ENCODE data around the gene PGGHG.

The PGGHG gene

DNA sequence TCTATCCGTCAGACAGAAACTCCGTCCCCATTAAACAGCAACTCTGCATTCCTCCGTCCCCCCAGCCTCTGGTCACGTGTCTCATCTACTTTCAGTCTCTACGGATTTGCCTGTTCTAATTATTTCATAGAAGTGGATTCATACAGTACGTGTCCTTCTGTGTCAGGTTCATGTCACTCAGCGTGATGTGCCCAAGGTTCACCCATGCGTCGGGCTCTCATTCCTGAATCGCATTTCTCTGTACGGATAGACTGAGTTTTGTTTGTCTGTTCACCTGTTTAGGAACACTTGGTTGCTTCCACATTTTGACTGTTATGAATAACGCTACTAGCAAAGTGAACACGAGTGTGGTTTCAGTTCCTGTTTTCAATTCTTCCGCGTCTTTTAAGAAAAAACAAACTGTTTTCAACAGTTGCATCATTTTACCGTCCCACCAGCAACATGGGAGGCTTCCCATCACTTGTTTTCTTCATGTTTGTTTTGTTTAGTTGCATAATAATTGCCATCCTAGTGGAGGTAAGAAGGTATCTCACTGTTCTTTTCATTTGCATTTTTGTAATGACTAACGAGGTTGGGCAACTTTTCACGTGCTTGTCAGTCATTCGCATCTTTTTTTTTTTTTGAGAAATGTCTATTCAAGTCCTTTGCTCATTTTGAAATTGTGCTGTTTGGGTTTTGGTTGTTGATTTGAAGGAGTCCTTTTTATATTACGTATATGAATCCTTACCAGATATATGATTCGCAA, 19.6 kb upstream of the PGGHG start:
- DNase-seq, result peak; percentile 57

DNA sequence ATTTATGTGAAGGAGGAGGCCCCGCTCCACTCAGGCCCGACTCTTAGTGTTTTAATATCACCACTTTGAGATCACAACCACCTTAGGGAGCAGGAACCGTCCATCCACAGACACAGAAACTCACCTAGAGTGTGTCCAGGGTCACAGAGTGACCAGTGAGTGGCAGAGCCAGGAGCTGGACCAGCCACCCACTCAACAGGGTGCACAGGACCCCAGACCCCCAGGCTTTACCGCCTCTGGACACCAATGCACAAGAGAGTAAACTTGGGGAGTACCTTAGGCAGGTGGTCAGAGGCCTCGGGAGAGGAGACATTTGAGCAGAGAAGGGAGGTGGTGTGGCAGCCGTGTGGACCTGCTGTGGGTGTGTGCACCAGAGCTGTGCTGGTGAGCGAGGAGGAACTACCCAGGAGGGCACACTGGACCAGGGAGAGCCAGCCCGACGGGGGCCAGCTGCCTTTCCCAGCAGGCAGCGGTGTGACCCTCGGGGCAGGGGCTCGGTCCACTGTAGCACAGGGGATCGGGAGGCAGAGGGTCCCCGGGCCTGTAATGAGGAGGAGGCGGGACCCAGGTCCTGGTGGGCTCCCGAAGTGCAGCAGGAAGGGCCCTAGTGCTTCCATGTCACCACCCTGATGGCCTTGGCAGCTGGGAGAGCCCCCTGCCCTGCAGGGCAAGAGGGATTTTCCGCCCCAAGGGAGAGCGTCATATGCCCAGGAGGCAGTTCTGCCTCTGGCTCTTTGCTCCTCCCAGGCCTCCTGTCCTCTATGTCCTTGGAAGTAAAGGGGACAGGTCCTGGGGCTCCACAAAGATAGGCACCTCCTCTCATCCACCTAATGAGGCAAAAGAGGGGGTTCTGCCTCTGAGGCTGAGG, 18.2 kb upstream of the PGGHG start:
- DNase-seq, result no peak

DNA sequence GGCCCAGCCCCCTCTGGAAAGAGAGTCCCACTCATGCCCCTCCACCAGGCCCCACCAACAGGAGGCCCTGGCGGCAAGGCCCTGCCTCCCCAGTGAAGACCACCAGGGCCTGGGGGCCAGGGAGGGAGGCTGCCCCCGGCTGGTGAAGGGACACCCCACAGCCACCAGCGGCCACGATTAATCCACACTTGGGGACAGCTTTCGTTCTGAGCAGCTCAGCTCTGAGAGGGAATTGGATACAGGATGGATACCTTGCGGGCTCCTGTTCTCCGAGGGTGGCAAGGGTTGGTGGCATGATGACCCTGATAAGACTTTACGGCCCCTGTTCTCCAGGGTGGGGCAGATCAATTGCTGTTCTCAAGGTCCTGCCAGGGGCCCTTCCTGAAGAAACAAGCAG, 17.6 kb upstream of the PGGHG start:
- no peak for DNase-seq

DNA sequence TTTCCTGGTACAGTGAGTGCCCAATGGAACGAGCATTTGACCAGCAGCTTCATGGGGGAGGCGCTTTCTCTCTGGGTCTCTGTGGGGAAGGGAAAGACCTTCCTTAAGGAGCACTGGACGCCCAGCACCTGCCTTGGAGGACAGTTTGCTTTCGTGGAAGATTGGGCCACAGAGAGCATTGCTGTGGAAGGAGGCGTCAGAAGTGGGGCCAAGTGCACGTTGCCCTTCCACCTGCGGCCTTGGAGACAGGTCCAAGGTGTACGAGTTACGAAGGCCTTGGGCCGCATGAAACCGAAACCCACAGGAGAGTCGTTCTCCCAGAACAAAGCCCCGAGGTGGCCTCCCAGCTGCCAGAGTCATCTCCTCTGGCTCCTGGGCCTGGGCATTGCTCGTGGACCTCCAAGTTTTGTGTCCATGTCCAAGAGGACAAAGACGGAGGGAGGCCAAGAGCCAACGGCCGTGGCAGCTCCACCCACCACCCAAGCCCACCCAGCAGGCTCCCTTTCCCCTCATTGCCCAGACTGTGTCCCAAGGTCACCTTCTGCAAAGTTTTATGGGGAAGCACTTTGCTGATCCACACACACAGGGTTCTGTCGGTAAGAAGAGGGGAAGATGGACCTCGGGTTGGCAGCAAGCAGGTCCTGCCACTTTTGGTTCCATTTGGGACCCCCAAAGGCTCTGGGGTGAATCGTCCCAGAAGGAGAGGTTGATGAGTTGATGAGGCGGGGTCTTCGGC, 16.6 kb upstream of the PGGHG start:
- no peak for DNase-seq

DNA sequence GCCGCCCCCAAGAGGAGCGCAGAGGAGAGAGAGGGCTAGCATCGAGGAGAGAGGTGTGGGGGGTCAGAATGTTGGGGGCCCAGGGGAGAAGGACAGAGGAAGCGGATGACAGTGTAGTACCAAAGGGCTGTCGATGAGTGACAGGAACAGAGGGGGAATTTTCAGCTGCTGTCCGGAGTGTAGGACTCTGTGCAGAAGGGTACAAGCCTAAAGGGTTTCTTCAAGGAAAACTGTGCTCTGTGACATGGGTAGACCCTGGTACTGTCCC, 16.1 kb upstream of the PGGHG start:
- no peak for DNase-seq

DNA sequence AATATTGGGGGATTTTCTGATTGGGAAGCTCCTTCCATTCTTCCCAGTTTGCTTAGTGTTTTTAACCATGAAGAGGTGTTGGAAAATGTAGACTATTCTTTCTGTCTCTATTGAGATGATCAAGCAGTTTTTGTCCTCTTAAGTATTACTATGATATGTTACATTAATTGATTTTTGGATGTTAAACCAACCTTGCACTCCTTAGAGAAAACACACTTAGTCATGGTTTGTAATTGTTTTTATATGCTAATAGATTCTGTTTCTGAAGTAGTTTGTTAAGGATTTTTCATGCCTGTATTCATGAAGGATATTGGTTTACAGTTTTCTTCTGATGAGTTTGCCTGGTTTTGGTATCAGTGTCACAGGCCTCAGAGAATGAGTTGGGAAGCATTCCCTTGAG, 12.7 kb upstream of the PGGHG start:
- DNase-seq, result no peak

- no peak for DNase-seq
Observed at GRCh38 chr11:278001-278951, 10.7 kb upstream of the PGGHG start, which contains the start of gene NLRP6. TSS of gene NLRP6 (plus strand) at chr11:278407. CDS start at chr11:278570, 163 bp downstream.

GRCh38 chr11:279040-279965, 9.6 kb upstream of the PGGHG start:
- no peak for DNase-seq

DNA sequence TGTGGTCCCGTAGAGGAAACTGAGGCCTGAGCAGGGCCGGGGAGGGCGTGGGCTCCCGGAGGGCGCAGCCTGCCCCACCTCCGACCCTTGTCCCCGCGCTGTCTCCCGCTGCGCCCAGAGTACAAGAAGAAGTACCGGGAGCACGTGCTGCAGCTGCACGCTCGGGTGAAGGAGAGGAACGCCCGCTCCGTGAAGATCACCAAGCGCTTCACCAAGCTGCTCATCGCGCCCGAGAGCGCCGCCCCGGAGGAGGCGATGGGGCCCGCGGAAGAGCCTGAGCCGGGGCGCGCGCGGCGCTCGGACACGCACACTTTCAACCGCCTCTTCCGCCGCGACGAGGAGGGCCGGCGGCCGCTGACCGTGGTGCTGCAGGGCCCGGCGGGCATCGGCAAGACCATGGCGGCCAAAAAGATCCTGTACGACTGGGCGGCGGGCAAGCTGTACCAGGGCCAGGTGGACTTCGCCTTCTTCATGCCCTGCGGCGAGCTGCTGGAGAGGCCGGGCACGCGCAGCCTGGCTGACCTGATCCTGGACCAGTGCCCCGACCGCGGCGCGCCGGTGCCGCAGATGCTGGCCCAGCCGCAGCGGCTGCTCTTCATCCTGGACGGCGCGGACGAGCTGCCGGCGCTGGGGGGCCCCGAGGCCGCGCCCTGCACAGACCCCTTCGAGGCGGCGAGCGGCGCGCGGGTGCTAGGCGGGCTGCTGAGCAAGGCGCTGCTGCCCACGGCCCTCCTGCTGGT, 8.8 kb upstream of the PGGHG start:
- DNase-seq, result peak; percentile 63

GRCh38 chr11:280706-281485, 8.0 kb upstream of the PGGHG start:
- DNase-seq, result peak; percentile 61

DNA sequence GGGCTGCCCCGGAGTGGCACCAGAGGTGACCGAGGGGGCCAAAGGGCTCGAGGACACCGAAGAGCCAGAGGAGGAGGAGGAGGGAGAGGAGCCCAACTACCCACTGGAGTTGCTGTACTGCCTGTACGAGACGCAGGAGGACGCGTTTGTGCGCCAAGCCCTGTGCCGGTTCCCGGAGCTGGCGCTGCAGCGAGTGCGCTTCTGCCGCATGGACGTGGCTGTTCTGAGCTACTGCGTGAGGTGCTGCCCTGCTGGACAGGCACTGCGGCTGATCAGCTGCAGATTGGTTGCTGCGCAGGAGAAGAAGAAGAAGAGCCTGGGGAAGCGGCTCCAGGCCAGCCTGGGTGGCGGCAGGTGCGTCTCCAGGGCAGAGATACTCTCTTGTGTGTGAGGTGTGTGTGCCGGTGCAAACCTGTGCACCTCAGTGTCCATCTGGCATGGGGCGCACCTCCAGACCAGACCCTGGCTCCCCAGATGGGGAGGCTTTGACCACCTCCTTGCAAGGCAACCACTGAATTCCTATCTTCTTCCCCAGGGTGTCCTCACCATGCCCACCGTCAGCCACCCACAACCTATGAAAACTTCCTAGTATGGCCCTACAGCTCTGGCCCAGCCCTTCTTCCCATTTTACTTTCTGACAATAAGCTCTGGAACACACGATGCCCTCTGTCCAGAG, 7.3 kb upstream of the PGGHG start:
- DNase-seq, result peak; percentile 55

DNA sequence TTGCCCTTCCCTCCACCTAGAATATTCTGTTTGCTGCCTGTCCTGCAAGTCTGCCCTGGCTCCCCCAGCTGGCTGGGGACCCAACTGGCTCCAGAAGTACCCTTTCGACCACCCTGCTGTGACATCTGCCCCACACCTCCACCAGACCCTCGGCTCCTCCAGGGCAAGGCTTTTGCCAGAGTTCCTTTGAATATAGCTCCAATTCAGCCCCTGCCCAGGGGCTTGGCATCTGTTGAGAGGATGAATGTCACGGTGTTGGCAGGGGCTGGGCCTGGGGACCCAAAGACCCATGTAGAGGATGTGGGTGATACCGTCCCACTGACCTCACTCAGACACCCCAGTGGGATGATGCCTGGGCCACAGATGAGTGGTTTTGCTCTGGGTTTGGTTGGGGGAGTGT, 6.8 kb upstream of the PGGHG start:
- no peak for DNase-seq

DNA sequence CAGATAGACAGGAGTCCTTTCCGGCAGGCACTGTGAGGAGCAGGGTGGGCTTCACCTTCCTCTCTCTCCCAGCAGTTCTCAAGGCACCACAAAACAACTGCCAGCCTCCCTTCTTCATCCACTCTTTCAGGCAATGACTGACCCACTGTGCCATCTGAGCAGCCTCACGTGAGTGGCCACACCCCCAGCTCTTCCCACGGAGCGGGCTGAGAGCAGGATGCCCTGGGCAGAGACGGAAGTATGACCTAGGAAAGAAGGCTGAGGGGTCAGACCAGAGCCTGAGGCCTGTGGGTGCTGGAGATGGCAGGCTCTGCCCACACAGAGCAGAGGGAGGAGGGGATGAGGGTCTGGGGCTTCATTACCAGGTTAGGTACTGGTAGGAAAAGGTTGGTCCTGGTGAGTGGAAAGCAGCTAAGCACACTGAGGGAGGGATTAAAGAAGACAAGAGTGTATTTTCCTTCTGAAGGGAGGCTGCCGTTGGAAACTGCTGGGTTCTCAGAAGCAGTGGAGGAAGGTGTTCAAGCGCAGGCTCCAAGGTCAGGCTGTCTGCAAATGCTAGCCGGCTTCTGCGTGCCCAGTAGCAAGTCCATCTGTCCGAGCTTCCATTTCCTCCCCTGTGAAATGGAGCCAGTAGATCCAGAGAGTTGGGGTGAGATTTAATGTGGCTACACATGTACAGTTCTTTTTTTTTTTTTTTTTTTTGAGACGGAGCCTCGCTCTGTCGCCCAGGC, 6.1 kb upstream of the PGGHG start:
- no peak for DNase-seq

GRCh38 chr11:283405-284104, 5.4 kb upstream of the PGGHG start:
- DNase-seq, result no peak

- DNase-seq, result no peak
Observed at GRCh38 chr11:284105-285020, 4.6 kb upstream of the PGGHG start.

GRCh38 chr11:285021-285893, 3.7 kb upstream of the PGGHG start:
- no peak for DNase-seq
